ENCODE measurements around the gene GOLGA8Q. TPM values are rescaled to one million over a fixed set of nuclear protein-coding genes. Genes with fewer than 3 reads are reported as not detected.
"Not testable (repeated sequence)": the region's sequence is repeated elsewhere in the genome, so short reads cannot be mapped to it uniquely, and the experiment has no call there.

Gene GOLGA8Q
- total and polyA plus RNA-seq, 2 donors (not counting 3 experiments of a cell fraction or from before 2014, with no cell fraction given) = 0.46 to 1.1 TPM

- H3K4me3 ChIP-seq (replicated peaks in 1 of 3; ENCODE audit: insufficient read depth in 1 of 3, low read depth in 1 of 3, low read length in 3 of 3); H3K4me1 ChIP-seq (ENCODE audit: control insufficient read depth, extremely low read depth, insufficient read depth, low read length); H2AFZ ChIP-seq (ENCODE audit: low read depth, low read length); H3K9me3 ChIP-seq (replicated peaks; ENCODE audit: control insufficient read depth, insufficient read depth, low read length); H3K9me1 ChIP-seq (replicated peaks; ENCODE audit: control insufficient read depth, extremely low read depth, insufficient read depth, low read length); H3K27ac ChIP-seq (ENCODE audit: insufficient read depth, low read depth, low read length); H3K36me3 ChIP-seq (ENCODE audit: control insufficient read depth in 2 of 2, extremely low read depth in 1 of 2, insufficient read depth in 2 of 2, low read length in 2 of 2); FAIRE-seq; H3K4me2 ChIP-seq (ENCODE audit: insufficient read depth, low read length); H3K27me3 ChIP-seq (ENCODE audit: control insufficient read depth in 2 of 2, insufficient read depth in 2 of 2, low read length in 2 of 2); H3K79me2 ChIP-seq (ENCODE audit: control insufficient read depth, insufficient read depth, low read length); POLR2A ChIA-PET; intact Hi-C loops (cut with micrococcal nuclease); H3K9ac ChIP-seq (replicated peaks; ENCODE audit: extremely low read depth, insufficient read depth, low read length); H4K20me1 ChIP-seq (replicated peaks; ENCODE audit: control insufficient read depth, extremely low read depth, insufficient read depth, low read length); dilution Hi-C loops (cut with MboI; ENCODE audit: extremely low pct_ligation_motif_present, low sequenced_read_pairs); BruUV-seq (replicated peaks); DNase-seq (ENCODE audit: low read depth, low spot score); CTCF ChIA-PET: not testable (repeated sequence)
These were observed 15.1 kb downstream of the GOLGA8Q start for GRCh38 chr15:30566949-30567348.

DNA sequence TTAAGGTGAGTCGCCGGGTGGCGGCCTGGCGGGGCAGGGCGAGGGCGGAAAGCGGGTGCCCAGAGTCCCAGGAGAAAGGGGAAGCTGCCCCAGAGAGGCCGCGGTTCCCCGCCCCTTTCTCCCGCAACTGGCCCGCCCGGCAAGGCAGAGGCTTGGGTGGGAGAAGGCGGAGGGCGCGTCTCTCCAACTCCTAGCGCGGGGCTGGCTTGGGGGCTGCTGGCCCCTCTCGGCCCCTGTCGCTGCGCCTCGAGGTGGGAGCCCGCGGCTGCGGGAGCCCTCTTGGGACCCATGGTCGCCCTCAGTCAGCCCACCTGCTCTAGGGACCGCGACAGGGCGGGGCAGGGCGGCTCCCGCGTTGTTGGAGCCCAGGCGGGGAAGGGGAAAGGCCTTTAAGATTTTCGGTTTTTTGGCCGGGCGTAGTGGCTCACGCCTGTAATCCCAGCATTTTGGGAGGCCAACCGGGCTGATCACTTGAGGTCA is 21.2 kb downstream of the GOLGA8Q start:
- H3K36me3 ChIP-seq (ENCODE audit: control insufficient read depth in 2 of 2, extremely low read depth in 1 of 2, insufficient read depth in 2 of 2, low read length in 2 of 2); CTCF ChIA-PET; H3K9ac ChIP-seq (replicated peaks; ENCODE audit: extremely low read depth, insufficient read depth, low read length); H3K4me2 ChIP-seq (ENCODE audit: insufficient read depth, low read length); dilution Hi-C loops (cut with MboI; ENCODE audit: extremely low pct_ligation_motif_present, low sequenced_read_pairs); H3K9me1 ChIP-seq (replicated peaks; ENCODE audit: control insufficient read depth, extremely low read depth, insufficient read depth, low read length); H3K27me3 ChIP-seq (ENCODE audit: control insufficient read depth in 2 of 2, insufficient read depth in 2 of 2, low read length in 2 of 2); H3K9me3 ChIP-seq (replicated peaks; ENCODE audit: control insufficient read depth, insufficient read depth, low read length); POLR2A ChIA-PET; H3K4me1 ChIP-seq (ENCODE audit: control insufficient read depth, extremely low read depth, insufficient read depth, low read length); H3K27ac ChIP-seq (ENCODE audit: insufficient read depth, low read depth, low read length); FAIRE-seq; H2AFZ ChIP-seq (ENCODE audit: low read depth, low read length); H3K79me2 ChIP-seq (ENCODE audit: control insufficient read depth, insufficient read depth, low read length); H4K20me1 ChIP-seq (replicated peaks; ENCODE audit: control insufficient read depth, extremely low read depth, insufficient read depth, low read length); DNase-seq (ENCODE audit: low read depth, low spot score); intact Hi-C loops (cut with micrococcal nuclease): not testable (repeated sequence)
- H3K4me3 ChIP-seq (replicated peaks in 1 of 3; ENCODE audit: insufficient read depth in 1 of 3, low read depth in 1 of 3, low read length in 3 of 3) = peak overlapping the region in 1 of 3 experiments; percentile 39
- BruUV-seq (replicated peaks) = TSS peak; percentile 55

- BruUV-seq (replicated peaks); H3K4me3 ChIP-seq (replicated peaks in 1 of 3; ENCODE audit: insufficient read depth in 1 of 3, low read depth in 1 of 3, low read length in 3 of 3); dilution Hi-C loops (cut with MboI; ENCODE audit: extremely low pct_ligation_motif_present, low sequenced_read_pairs); H3K36me3 ChIP-seq (ENCODE audit: control insufficient read depth in 2 of 2, extremely low read depth in 1 of 2, insufficient read depth in 2 of 2, low read length in 2 of 2); H3K9ac ChIP-seq (replicated peaks; ENCODE audit: extremely low read depth, insufficient read depth, low read length); H3K9me1 ChIP-seq (replicated peaks; ENCODE audit: control insufficient read depth, extremely low read depth, insufficient read depth, low read length); H3K27ac ChIP-seq (ENCODE audit: insufficient read depth, low read depth, low read length); H4K20me1 ChIP-seq (replicated peaks; ENCODE audit: control insufficient read depth, extremely low read depth, insufficient read depth, low read length); DNase-seq (ENCODE audit: low read depth, low spot score); POLR2A ChIA-PET; intact Hi-C loops (cut with micrococcal nuclease); H3K27me3 ChIP-seq (ENCODE audit: control insufficient read depth in 2 of 2, insufficient read depth in 2 of 2, low read length in 2 of 2); CTCF ChIA-PET; H3K4me1 ChIP-seq (ENCODE audit: control insufficient read depth, extremely low read depth, insufficient read depth, low read length); H3K9me3 ChIP-seq (replicated peaks; ENCODE audit: control insufficient read depth, insufficient read depth, low read length); H2AFZ ChIP-seq (ENCODE audit: low read depth, low read length); H3K79me2 ChIP-seq (ENCODE audit: control insufficient read depth, insufficient read depth, low read length); H3K4me2 ChIP-seq (ENCODE audit: insufficient read depth, low read length); FAIRE-seq: not testable (repeated sequence)
These were observed 27.6 kb downstream of the GOLGA8Q start for GRCh38 chr15:30579394-30579970.

DNA sequence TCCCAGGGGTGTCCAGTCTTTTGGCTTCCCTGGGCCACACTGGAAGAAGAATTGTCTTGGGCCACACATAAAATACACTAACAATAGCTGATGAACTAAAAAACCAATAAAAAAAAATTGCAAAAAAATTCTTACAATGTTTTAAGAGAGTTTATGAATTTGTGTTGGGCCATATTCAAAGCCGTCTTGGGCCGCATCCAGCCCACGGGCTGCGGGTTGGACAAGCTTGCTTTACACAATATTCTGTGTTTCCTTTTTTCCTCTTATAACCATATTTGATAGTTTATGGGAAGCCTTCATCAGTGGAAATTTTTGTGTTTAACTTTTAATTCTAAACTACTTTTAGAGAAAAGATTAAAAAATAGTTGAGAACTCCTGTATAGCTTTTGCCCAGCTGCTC is 28.9 kb downstream of the GOLGA8Q start:
- H3K36me3 ChIP-seq (ENCODE audit: control insufficient read depth in 2 of 2, extremely low read depth in 1 of 2, insufficient read depth in 2 of 2, low read length in 2 of 2); POLR2A ChIA-PET; dilution Hi-C loops (cut with MboI; ENCODE audit: extremely low pct_ligation_motif_present, low sequenced_read_pairs); FAIRE-seq; H3K9me3 ChIP-seq (replicated peaks; ENCODE audit: control insufficient read depth, insufficient read depth, low read length); CTCF ChIA-PET; H3K4me3 ChIP-seq (replicated peaks in 1 of 3; ENCODE audit: insufficient read depth in 1 of 3, low read depth in 1 of 3, low read length in 3 of 3); H3K4me1 ChIP-seq (ENCODE audit: control insufficient read depth, extremely low read depth, insufficient read depth, low read length); BruUV-seq (replicated peaks); H3K27me3 ChIP-seq (ENCODE audit: control insufficient read depth in 2 of 2, insufficient read depth in 2 of 2, low read length in 2 of 2); H4K20me1 ChIP-seq (replicated peaks; ENCODE audit: control insufficient read depth, extremely low read depth, insufficient read depth, low read length); H2AFZ ChIP-seq (ENCODE audit: low read depth, low read length); H3K4me2 ChIP-seq (ENCODE audit: insufficient read depth, low read length); DNase-seq (ENCODE audit: low read depth, low spot score); H3K9ac ChIP-seq (replicated peaks; ENCODE audit: extremely low read depth, insufficient read depth, low read length); H3K27ac ChIP-seq (ENCODE audit: insufficient read depth, low read depth, low read length); H3K9me1 ChIP-seq (replicated peaks; ENCODE audit: control insufficient read depth, extremely low read depth, insufficient read depth, low read length); H3K79me2 ChIP-seq (ENCODE audit: control insufficient read depth, insufficient read depth, low read length); intact Hi-C loops (cut with micrococcal nuclease): not testable (repeated sequence)
